Measurements from ENCODE around the gene COPG2. TPM values are rescaled to one million over a fixed set of nuclear protein-coding genes. Genes with fewer than 3 reads are reported as not detected.

Gene COPG2
- total RNA-seq, 4 donors from 2014 or later = 11.7 to 15.6 (median 13.1) TPM

- 75 to 88% methylated on average over 1 of the region's 1 CpG for WGBS, 2 donors (ENCODE audit: low coverage in 1 of 2)
- H3K36me3 ChIP-seq = peaks cover 0 to 30% of the 10 kb centered on the region in 2 donors
- no peaks in the 10 kb centered on the region for H3K9me3 ChIP-seq
- no peaks in the 10 kb centered on the region for H3K27me3 ChIP-seq
- H3K27ac ChIP-seq = no peak overlapping the region
- no peak overlapping the region for H3K4me3 ChIP-seq
- no peak for TF ChIP-seq CTCF (IDR thresholded peaks at IDR 0.05)
- no peak for TF ChIP-seq POLR2AphosphoS5 (IDR thresholded peaks at IDR 0.05)
- TF ChIP-seq POLR2A (IDR thresholded peaks at IDR 0.05) = no peak
- no peak for TF ChIP-seq EP300 (IDR thresholded peaks at IDR 0.05)
- no peaks in the 10 kb centered on the region for H3K4me1 ChIP-seq
- no peak for ATAC-seq
Observed at GRCh38 chr7:130654850-130655249, 13.7 kb downstream of the COPG2 start.

DNA sequence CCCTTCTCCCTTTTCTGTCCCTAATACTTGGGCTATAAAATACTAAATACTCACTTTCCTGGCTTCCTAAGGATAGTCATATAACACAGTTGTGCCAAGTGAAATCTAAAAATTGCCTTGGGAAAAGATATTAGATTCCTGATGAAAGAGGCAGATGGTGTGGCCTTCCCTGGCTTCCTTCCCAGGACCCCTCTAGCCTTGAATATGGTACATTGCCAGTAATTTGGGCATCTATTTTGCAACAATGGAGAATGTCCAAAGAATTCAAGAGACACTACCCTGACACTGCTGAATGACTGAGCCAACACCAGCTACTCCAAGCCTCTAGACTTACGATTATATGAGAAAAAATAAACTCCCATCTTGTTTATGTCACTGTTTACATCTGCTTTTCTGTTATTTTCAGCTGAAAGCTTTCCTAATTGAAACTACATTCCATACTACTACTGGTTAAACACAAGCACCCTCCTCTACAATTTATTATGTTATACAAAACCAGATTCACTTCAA lies 17.9 kb downstream of the COPG2 start:
- no peak for ATAC-seq
- H3K27ac ChIP-seq = no peak overlapping the region
- H3K27me3 ChIP-seq = no peaks in the 10 kb centered on the region
- peaks cover 0 to 32% of the 10 kb centered on the region in 2 donors for H3K36me3 ChIP-seq
- 78 to 100% methylated on average over 1 of the region's 1 CpG for WGBS, 2 donors (ENCODE audit: low coverage in 1 of 2)
- no peak overlapping the region for H3K4me3 ChIP-seq
- TF ChIP-seq EP300 (IDR thresholded peaks at IDR 0.05) (no peak), POLR2AphosphoS5 (IDR thresholded peaks at IDR 0.05) (no peak), POLR2A (IDR thresholded peaks at IDR 0.05) (no peak), CTCF (IDR thresholded peaks at IDR 0.05) (no peak)
- H3K9me3 ChIP-seq = no peaks in the 10 kb centered on the region
- H3K4me1 ChIP-seq = no peaks in the 10 kb centered on the region

GRCh38 chr7:130649004-130649790 lies 19.4 kb downstream of the COPG2 start:
- no peaks in the 10 kb centered on the region for H3K9me3 ChIP-seq
- TF ChIP-seq POLR2A (IDR thresholded peaks at IDR 0.05) = no peak
- TF ChIP-seq POLR2AphosphoS5 (IDR thresholded peaks at IDR 0.05) = no peak
- no peak for TF ChIP-seq EP300 (IDR thresholded peaks at IDR 0.05)
- TF ChIP-seq CTCF (IDR thresholded peaks at IDR 0.05) = no peak
- H3K36me3 ChIP-seq = peaks cover 0 to 45% of the 10 kb centered on the region in 2 donors
- H3K27me3 ChIP-seq = no peaks in the 10 kb centered on the region
- 92 to 96% methylated on average over 2 to 4 of the region's 4 CpGs for WGBS, 2 donors (ENCODE audit: low coverage in 1 of 2)
- H3K4me1 ChIP-seq = no peaks in the 10 kb centered on the region
- no peak overlapping the region for H3K27ac ChIP-seq
- H3K4me3 ChIP-seq = no peak overlapping the region
- ATAC-seq = no peak

DNA sequence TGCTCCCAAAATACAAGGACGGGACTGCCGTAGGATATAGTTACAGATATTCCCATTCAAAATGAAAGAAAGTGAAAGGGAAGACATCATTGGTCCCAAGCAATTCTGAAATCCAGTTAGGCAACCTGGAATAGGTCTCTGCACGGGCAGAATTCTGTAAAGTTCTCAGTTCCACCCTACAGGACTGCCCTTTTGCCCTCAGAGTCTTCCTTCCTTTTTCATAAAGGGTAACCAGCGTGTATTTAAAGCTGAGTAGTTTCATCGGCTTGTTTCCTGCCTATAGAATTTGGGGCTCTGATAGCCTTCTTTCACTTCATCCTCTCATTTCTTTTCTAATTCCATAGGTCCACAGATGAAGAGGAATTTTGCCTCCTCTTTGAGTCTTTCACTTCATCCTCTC lies 20.0 kb downstream of the COPG2 start:
- TF ChIP-seq POLR2A (IDR thresholded peaks at IDR 0.05) (no peak), POLR2AphosphoS5 (IDR thresholded peaks at IDR 0.05) (no peak), EP300 (IDR thresholded peaks at IDR 0.05) (no peak), CTCF (IDR thresholded peaks at IDR 0.05) (no peak)
- WGBS, 2 donors (ENCODE audit: low coverage in 1 of 2) = 86 to 92% methylated on average over 3 to 5 of the region's 5 CpGs
- H3K27me3 ChIP-seq = no peaks in the 10 kb centered on the region
- no peak overlapping the region for H3K27ac ChIP-seq
- no peak for ATAC-seq
- no peak overlapping the region for H3K4me3 ChIP-seq
- no peaks in the 10 kb centered on the region for H3K4me1 ChIP-seq
- peaks cover 0 to 46% of the 10 kb centered on the region in 2 donors for H3K36me3 ChIP-seq
- H3K9me3 ChIP-seq = no peaks in the 10 kb centered on the region

- Histone ChIP-seq H3K27ac (no peak overlapping the region), H3K4me3 (no peak overlapping the region), H3K36me3 (peaks cover 0 to 24% of the 10 kb centered on the region in 2 donors), H3K4me1 (no peaks in the 10 kb centered on the region), H3K9me3 (no peaks in the 10 kb centered on the region), H3K27me3 (no peaks in the 10 kb centered on the region)
- no peak for ATAC-seq
- no peak for TF ChIP-seq POLR2AphosphoS5 (IDR thresholded peaks at IDR 0.05)
- TF ChIP-seq EP300 (IDR thresholded peaks at IDR 0.05) = no peak
- TF ChIP-seq CTCF (IDR thresholded peaks at IDR 0.05) = no peak
- TF ChIP-seq POLR2A (IDR thresholded peaks at IDR 0.05) = no peak
- 100% methylated on average over 3 to 4 of the region's 4 CpGs for WGBS, 2 donors (ENCODE audit: low coverage in 1 of 2)
Observed at GRCh38 chr7:130642383-130642782, 26.2 kb downstream of the COPG2 start.

All from gastroesophageal sphincter (tissue), 4 donors.